Aorta (tissue), 5 donors: ENCODE measurements around the gene TVP23A. TPM values are rescaled to one million over a fixed set of nuclear protein-coding genes. Genes with fewer than 3 reads are reported as not detected.

Source experiments
- ATAC-seq: fragments of 200-7000 bp; cut with Tn5 transposase; one replicate; pipeline ENCODE4 v1.9.1; 2022; ENCODE audit warnings: moderate library complexity; ENCODE audit not compliant: low FRiP score
- DNase-seq, 2 donors: peaks; one replicate each; pipeline ENCODE4 v3.0.0-alpha.2; 2020
- H3K27ac ChIP-seq, 2 donors: one replicate each; pipeline ENCODE4 v1.5.1; 2013; ENCODE audit warnings: low read length in 2 of 2, mild to moderate bottlenecking in 2 of 2, moderate library complexity in 2 of 2, control low read depth in 1 of 2, inconsistent platforms in 1 of 2, low read depth in 1 of 2
- H3K27me3 ChIP-seq, 2 donors: one replicate each; pipeline ENCODE4 v1.6.1; 2013; ENCODE audit warnings: control low read depth in 1 of 2, low read length in 1 of 2, mild to moderate bottlenecking in 1 of 2, moderate library complexity in 1 of 2; ENCODE audit not compliant: insufficient read depth in 2 of 2, control insufficient read depth in 1 of 2
- H3K36me3 ChIP-seq, 2 donors: one replicate each; pipeline ENCODE4 v1.6.1; 2013; ENCODE audit warnings: control low read depth in 1 of 2, low read length in 1 of 2, mild to moderate bottlenecking in 1 of 2; ENCODE audit not compliant: insufficient read depth in 2 of 2, control insufficient read depth in 1 of 2
- H3K4me1 ChIP-seq, 2 donors: one replicate each; pipeline ENCODE4 v1.6.1; 2013; ENCODE audit warnings: low read length in 2 of 2, control low read depth in 1 of 2, mild to moderate bottlenecking in 1 of 2, moderate library complexity in 1 of 2; ENCODE audit not compliant: insufficient read depth in 2 of 2, control insufficient read depth in 1 of 2
- H3K4me3 ChIP-seq, 2 donors: one replicate each; pipeline ENCODE4 v1.5.1; 2013; ENCODE audit warnings: low read length in 2 of 2, control low read depth in 1 of 2, mild to moderate bottlenecking in 1 of 2
- H3K9me3 ChIP-seq: one replicate; pipeline ENCODE4 v1.6.1; 2013; ENCODE audit warnings: mild to moderate bottlenecking, low read length; ENCODE audit not compliant: control insufficient read depth
- WGBS, 2 donors: extraction: QIAGEN DNeasy Blood & Tissue Kit; methylation state at CpG; one replicate each; pipeline ENCODE4 v1.1.7; 2013; 5-methylcytosine and 5-hydroxymethylcytosine counted together
- intact Hi-C, 2 donors: fragments of 100-400 bp; cut with DNase I; formaldehyde crosslinking; loops; one replicate each; pipeline versions ENCODE4 v1.14.2 to v1.15.0; 2022
- polyA plus RNA-seq, 2 donors: library from polyadenylated mRNA; stranded (reverse); fragments of 200-250 nt; gene quantifications; one replicate each; pipeline ENCODE4 v1.2.3, GENCODE V29; 2013
- total RNA-seq, 2 donors: library from RNA; stranded (reverse); fragmentation: NEBNext Ultra II Directional; extraction: Animal tissue kit (Norgen Biotek cat#: 25700); gene quantifications; one replicate each; pipeline ENCODE4 v1.2.1, GENCODE V29; 2021
- donor health status: healthy with polysubstance abuse.
- donor health status: Bipolar disorder and iron deficiency.
- donor health status: DM: no; HTN: no; CAD: no.
- donor health status: DM: no; HTN: no; CAD: no.
- donor health status: DM: yes; HTN: yes; CAD: no.

Gene TVP23A
- total and polyA plus RNA-seq, 4 donors: 0.51 to 5.6 (median 0.58) TPM; not detected in 1

DNA sequence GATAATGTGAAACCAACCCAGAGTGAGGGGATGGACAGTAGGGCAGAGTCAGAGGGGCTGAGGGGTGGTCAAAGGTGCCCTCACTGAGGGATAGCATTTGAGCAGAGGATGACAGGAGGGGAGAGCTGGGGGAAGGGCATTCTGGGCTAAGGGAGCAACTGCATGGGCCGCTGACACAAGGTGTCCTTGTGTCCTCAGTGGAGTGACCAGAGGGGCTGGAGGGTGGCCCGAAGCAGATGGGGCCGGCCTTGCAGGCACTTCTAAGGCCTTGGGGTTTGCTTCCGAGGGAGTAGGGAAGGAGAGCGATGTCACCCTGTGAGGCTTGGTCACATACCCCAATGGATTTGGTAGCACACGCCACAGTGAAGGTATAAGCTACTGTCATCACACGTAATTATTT is 64.9 kb downstream of the TVP23A start:
- ATAC-seq (no peak), DNase-seq (peak in 1 of 2 donors; percentile 39)
- H3K4me1 ChIP-seq: no peaks in the 10 kb centered on the region
- no peak overlapping the region for H3K27ac ChIP-seq
- no peaks in the 10 kb centered on the region for H3K27me3 ChIP-seq
- peaks cover 0 to 2% of the 10 kb centered on the region in 2 donors for H3K36me3 ChIP-seq
- intact Hi-C loops: no loop called here
- whole genome bisulfite sequencing, 2 donors: 93 to 97% methylated on average over 7 of the region's 7 CpGs
- H3K4me3 ChIP-seq: no peak overlapping the region
- H3K9me3 ChIP-seq: no peaks in the 10 kb centered on the region

DNA sequence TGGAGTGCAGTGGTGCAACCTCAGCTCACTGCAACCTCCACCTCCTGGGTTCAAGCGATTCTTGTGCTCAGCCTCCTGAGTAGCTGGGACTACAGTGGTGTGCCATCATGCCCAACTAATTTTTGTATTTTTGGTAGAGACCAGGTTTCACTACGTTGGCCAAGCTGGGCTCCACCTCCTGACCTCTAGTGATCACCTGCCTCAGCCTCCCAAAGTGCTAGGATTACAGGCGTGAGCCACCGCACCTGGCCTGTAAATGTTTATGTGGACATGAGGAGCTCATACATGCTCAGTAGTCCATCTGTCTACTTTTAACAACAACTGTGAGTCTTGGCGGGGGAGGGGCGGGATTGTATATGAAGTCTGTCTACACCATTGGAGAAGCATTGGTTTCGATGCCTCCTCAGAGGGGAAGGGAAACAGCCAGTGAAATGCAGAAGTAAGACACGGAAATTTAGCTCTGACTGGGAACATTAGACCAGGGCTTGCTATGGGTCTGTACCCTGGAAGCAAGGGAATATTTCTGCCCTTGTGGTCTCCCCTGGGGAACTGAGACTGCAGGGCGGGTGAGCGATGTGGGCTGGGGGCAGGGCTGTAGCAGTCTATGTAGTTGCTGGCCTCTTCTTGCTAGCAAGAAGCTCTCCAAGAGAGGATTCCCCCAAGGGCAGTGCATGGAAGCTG is 65.6 kb downstream of the TVP23A start:
- ATAC-seq: no peak
- H3K27me3 ChIP-seq: no peaks in the 10 kb centered on the region
- H3K4me1 ChIP-seq: no peaks in the 10 kb centered on the region
- peaks cover 0 to 2% of the 10 kb centered on the region in 2 donors for H3K36me3 ChIP-seq
- intact Hi-C loops: no loop called here
- WGBS, 2 donors: 87 to 92% methylated on average over 10 of the region's 10 CpGs
- DNase-seq: peak; percentile 80 to 91
- no peak overlapping the region for H3K4me3 ChIP-seq
- no peak overlapping the region for H3K27ac ChIP-seq
- no peaks in the 10 kb centered on the region for H3K9me3 ChIP-seq

DNA sequence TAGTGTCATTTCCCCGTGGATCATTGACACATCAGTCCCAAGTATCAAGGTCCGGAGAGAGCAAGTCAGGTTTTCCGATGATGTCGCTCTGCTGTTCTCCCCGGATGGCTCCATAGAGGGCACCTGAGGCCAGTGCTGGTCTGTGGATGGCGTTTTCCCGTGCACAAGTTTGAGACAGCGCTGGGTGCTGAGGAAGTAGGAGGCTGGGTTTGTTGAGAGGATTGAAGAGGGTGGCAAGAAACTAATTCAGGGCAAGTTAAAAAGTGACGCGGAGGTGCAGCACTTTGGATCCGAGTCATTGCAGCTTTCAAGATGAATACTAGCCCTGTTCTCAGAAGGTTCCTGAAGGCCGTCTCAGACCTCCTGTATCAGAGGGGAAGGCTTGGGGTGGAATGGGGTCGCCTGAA is 67.3 kb downstream of the TVP23A start:
- ATAC-seq: no peak

DNA sequence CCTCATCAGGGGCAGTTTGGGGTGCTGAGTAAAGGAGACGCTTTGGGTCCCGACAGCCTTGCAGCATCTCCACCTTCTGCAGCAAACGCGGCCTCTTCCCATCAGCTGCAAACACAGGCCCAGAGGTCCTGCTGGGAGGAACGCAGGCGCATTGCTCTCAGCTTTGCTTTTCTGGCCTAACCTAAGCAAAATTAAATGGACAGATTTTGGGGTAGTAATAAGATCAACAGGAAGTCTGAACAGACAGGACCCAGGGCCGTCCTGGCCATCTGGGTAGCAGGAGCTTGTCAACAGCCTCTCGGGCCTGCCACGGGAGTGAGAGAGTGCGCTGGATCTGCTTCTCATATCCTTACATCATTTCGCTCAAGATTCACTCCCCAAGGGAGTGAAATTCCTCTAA is 67.8 kb downstream of the TVP23A start:
- Histone ChIP-seq H3K9me3 (no peaks in the 10 kb centered on the region), H3K27me3 (no peaks in the 10 kb centered on the region), H3K4me1 (peaks cover 0 to 1% of the 10 kb centered on the region in 2 donors), H3K4me3 (no peak overlapping the region), H3K36me3 (no peaks in the 10 kb centered on the region), H3K27ac (no peak overlapping the region)
- 85 to 87% methylated on average over 11 of the region's 11 CpGs for WGBS, 2 donors
- intact Hi-C loops: no loop called here
- no peak for DNase-seq
- no peak for ATAC-seq

More for the DNA sequence above, 67.3 kb downstream of the TVP23A start:
- WGBS, 2 donors: 75 to 78% methylated on average over 13 of the region's 13 CpGs
- intact Hi-C loops: no loop called here
- H3K4me1 ChIP-seq: no peaks in the 10 kb centered on the region
- H3K4me3 ChIP-seq: no peak overlapping the region
- DNase-seq: no peak
- H3K27me3 ChIP-seq: no peaks in the 10 kb centered on the region
- no peaks in the 10 kb centered on the region for H3K36me3 ChIP-seq
- H3K9me3 ChIP-seq: no peaks in the 10 kb centered on the region
- no peak overlapping the region for H3K27ac ChIP-seq

DNA sequence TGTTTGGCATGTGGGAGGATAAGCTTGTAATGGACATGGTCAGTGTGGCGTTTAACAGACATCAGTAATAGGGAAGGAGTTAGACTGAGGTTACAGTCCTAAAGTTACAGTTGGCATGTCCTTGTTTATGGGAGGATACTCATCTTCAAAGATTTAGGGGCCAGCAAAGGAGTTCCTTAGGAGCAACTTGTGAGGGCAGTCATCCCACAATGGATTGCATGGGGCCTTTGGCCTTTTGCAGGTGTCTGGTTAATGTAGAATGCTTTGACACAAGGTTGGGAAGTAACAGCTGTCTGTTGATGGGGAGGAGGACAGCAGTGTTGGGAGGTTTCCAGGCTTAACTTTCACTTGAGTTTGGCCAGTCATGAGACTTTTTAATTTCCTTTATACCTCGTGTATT is 72.8 kb downstream of the TVP23A start:
- no peak overlapping the region for H3K4me3 ChIP-seq
- ATAC-seq (no peak), DNase-seq (no peak)
- H3K9me3 ChIP-seq: no peaks in the 10 kb centered on the region
- H3K27ac ChIP-seq: no peak overlapping the region
- 50 to 56% methylated on average over 2 of the region's 2 CpGs for WGBS, 2 donors
- intact Hi-C loops: loop anchor here (2.0 kb wide), 1 partner anchor 83 kb away; no protein-coding TSS in a partner anchor
- H3K27me3 ChIP-seq: no peaks in the 10 kb centered on the region
- H3K36me3 ChIP-seq: no peaks in the 10 kb centered on the region
- peaks cover 0 to 2% of the 10 kb centered on the region in 2 donors for H3K4me1 ChIP-seq

DNA sequence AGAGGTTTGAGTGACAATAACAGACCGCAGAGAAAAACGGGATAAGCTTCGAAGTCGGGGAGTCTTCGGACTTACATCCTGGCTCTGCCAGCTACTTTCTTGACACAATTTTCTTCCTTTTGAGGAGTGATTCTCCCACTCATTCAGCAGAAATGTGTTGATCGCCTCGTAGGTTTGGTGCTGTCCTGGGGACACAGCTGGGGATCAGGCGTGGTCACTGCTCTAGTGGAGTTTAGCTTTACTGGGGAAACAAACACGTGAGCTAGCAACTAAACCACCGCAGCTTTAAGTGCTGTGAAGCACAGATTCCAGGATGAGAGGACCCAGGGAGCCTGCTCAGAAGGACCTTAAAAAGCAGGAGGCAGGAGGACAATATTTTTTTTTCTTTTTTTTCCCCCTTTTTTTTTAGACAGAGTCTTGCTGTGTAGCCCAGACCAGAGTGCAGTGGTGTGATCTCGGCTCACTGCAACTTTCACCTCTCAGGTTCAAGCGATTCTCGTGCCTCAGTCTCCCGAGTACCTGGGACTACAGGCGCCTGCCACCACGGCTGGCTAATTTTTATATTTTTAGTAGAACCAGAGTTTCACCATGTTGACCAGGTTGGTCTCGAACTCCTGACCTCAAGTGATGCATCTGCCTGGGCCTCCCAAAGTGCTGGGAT is 74.1 kb downstream of the TVP23A start:
- Histone ChIP-seq H3K27me3 (no peaks in the 10 kb centered on the region), H3K27ac (peak overlapping the region; percentile 9 to 73), H3K36me3 (no peaks in the 10 kb centered on the region), H3K4me3 (peak overlapping the region in 1 of 2 donors; percentile 27), H3K4me1 (peaks cover 0 to 2% of the 10 kb centered on the region in 2 donors), H3K9me3 (no peaks in the 10 kb centered on the region)
- intact Hi-C loops: loop anchor here (2.0 to 5.0 kb wide), 2 partner anchors 84 to 178 kb away; no protein-coding TSS in a partner anchor
- WGBS, 2 donors: 34 to 35% methylated on average over 17 of the region's 17 CpGs
- peak; percentile 67 to 74 for DNase-seq
- peak; percentile 12 for ATAC-seq

DNA sequence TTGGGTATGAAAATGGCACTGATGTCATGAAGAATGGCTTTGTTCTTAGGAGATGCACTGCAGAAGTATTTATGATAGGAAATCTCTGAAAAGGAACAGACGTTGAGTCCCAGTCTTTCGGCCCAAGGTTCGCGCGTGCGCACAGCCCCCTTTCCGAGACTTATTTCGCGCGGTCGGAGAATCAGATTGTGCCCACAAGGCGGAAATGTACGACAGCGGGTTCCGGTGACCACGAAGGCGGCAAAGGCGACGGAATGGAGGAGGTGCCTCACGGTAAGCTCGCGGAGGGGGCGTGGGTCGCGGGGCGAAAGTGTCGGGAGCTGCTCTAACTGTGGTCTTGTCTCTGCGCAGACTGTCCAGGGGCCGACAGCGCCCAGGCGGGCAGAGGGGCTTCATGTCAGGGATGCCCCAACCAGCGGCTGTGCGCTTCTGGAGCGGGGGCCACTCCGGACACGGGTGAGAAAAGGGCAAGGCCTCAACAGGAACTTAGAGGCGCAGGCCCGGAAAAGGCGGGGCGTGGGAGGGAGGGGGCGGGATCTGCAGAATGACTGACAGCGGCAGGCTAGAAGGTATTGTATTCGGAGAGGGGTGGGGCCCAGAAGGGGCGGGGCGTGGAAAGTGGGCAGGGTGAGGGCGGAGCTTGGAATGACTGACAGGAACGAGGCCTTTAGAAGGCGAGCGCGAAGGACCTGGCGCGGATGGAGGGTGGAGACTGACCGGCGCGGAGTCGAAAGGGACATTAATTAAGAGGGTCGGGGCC is 74.8 kb downstream of the TVP23A start, which contains the start of gene NUBP1:
TSS of gene NUBP1 (plus strand) at position 233 of the 760 bp plus-strand sequence. CDS start at position 255, 22 bp downstream.
- 0% methylated on average over 57 of the region's 57 CpGs for WGBS, 2 donors
- Histone ChIP-seq H3K9me3 (no peaks in the 10 kb centered on the region), H3K27ac (peak within 1 kb of the TSS; percentile 71 to 100), H3K27me3 (no peaks in the 10 kb centered on the region), H3K4me3 (peak within 1 kb of the TSS; percentile 29 to 35), H3K36me3 (no peaks in the 10 kb centered on the region), H3K4me1 (peaks cover 0 to 2% of the 10 kb centered on the region in 2 donors)
- intact Hi-C loops: loop anchor here (2.0 to 5.0 kb wide), 2 partner anchors 85 to 179 kb away; no protein-coding TSS in a partner anchor
- peak; percentile 99 to 100 for DNase-seq
- peak; percentile 98 for ATAC-seq

DNA sequence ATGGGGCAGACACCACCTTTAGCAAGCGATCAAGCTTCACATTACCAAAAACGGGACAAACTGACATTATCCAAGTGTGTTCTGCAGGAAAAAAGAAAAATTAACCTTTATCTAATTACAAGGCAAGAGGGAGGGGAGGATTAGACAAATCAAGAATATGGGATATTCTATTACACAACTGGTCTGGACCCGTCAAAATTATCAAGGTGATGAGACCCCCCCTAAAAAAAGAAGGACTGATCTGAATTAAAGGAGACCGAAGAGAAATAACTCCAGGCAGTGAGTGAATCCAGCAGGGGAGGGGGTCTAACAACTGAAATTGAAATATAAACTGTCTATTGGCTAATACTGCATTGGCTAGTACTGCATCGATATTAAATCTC is 75.4 kb downstream of the TVP23A start:
- 36 to 38% methylated on average over 5 of the region's 5 CpGs for WGBS, 2 donors
- Histone ChIP-seq H3K27me3 (no peaks in the 10 kb centered on the region), H3K4me3 (no peak overlapping the region), H3K9me3 (no peaks in the 10 kb centered on the region), H3K36me3 (no peaks in the 10 kb centered on the region), H3K4me1 (peaks cover 0 to 5% of the 10 kb centered on the region in 2 donors), H3K27ac (no peak overlapping the region)
- ATAC-seq (no peak), DNase-seq (no peak)
- intact Hi-C loops: loop anchor here in 1 of 2 donors (5.0 kb wide), 1 partner anchor 179 kb away; no protein-coding TSS in a partner anchor
